Measurements from ENCODE around the gene LPP. TPM values are rescaled to one million over a fixed set of nuclear protein-coding genes. Genes with fewer than 3 reads are reported as not detected.
A peak's percentile ranks its signal among the peaks of the same experiment; 100 is the strongest.

LPP gene
- total RNA-seq, 2 donors from 2014 or later: 1,568 to 1,607 TPM

- Histone ChIP-seq H3K36me3 (no peaks in the 10 kb centered on the region), H3K4me3 (no peak overlapping the region), H3K9me3 (no peaks in the 10 kb centered on the region), H3K27me3 (replicated peaks; ENCODE audit: insufficient read depth) (no peaks in the 10 kb centered on the region), H3K4me1 (ENCODE audit: control insufficient read depth in 1 of 2, low read depth in 2 of 2) (peaks cover 19 to 51% of the 10 kb centered on the region in 2 donors), H3K27ac (no peak overlapping the region)
- ATAC-seq (ENCODE audit: insufficient number of reproducible peaks, low FRiP score, low read depth): no peak
- no peak for TF ChIP-seq CTCF (IDR thresholded peaks at IDR 0.05)
- no peak for DNase-seq (ENCODE audit: low spot score)
These were observed 466.8 kb downstream of the LPP start for GRCh38 chr3:188620752-188621151.

GRCh38 chr3:188624384-188624783 lies 470.4 kb downstream of the LPP start:
- TF ChIP-seq CTCF (IDR thresholded peaks at IDR 0.05): no peak
- Histone ChIP-seq H3K36me3 (no peaks in the 10 kb centered on the region), H3K4me3 (peak overlapping the region; percentile 31), H3K9me3 (no peaks in the 10 kb centered on the region), H3K27ac (peak overlapping the region; percentile 86 to 88), H3K4me1 (ENCODE audit: control insufficient read depth in 1 of 2, low read depth in 2 of 2) (peaks cover 31 to 57% of the 10 kb centered on the region in 2 donors), H3K27me3 (replicated peaks; ENCODE audit: insufficient read depth) (no peaks in the 10 kb centered on the region)
- DNase-seq (ENCODE audit: low spot score) (peak; percentile 41), ATAC-seq (ENCODE audit: insufficient number of reproducible peaks, low FRiP score, low read depth) (peak; percentile 77)

GRCh38 chr3:188624828-188625227 lies 470.9 kb downstream of the LPP start:
- no peak for ATAC-seq (ENCODE audit: insufficient number of reproducible peaks, low FRiP score, low read depth)
- H3K4me1 ChIP-seq (ENCODE audit: control insufficient read depth in 1 of 2, low read depth in 2 of 2): peaks cover 31 to 54% of the 10 kb centered on the region in 2 donors

GRCh38 chr3:188627652-188628051 lies 473.7 kb downstream of the LPP start:
- Histone ChIP-seq H3K27me3 (replicated peaks; ENCODE audit: insufficient read depth) (no peaks in the 10 kb centered on the region), H3K9me3 (no peaks in the 10 kb centered on the region), H3K27ac (peak overlapping the region; percentile 51 to 88), H3K4me1 (ENCODE audit: control insufficient read depth in 1 of 2, low read depth in 2 of 2) (peaks cover 37 to 53% of the 10 kb centered on the region in 2 donors), H3K4me3 (no peak overlapping the region), H3K36me3 (no peaks in the 10 kb centered on the region)
- DNase-seq (ENCODE audit: low spot score) (no peak), ATAC-seq (ENCODE audit: insufficient number of reproducible peaks, low FRiP score, low read depth) (peak; percentile 24)
- no peak for TF ChIP-seq CTCF (IDR thresholded peaks at IDR 0.05)

More at GRCh38 chr3:188624828-188625227, 470.9 kb downstream of the LPP start:
- Histone ChIP-seq H3K36me3 (no peaks in the 10 kb centered on the region), H3K9me3 (no peaks in the 10 kb centered on the region), H3K27ac (peak overlapping the region; percentile 86 to 88), H3K27me3 (replicated peaks; ENCODE audit: insufficient read depth) (no peaks in the 10 kb centered on the region), H3K4me3 (no peak overlapping the region)
- TF ChIP-seq CTCF (IDR thresholded peaks at IDR 0.05): no peak
- DNase-seq (ENCODE audit: low spot score): no peak

GRCh38 chr3:188631291-188632010 lies 477.5 kb downstream of the LPP start:
- no peak overlapping the region for H3K27ac ChIP-seq
- no peak overlapping the region for H3K4me3 ChIP-seq
- DNase-seq (ENCODE audit: low spot score) (no peak), ATAC-seq (ENCODE audit: insufficient number of reproducible peaks, low FRiP score, low read depth) (no peak)
- TF ChIP-seq CTCF (IDR thresholded peaks at IDR 0.05): no peak
- peaks cover 24 to 56% of the 10 kb centered on the region in 2 donors for H3K4me1 ChIP-seq (ENCODE audit: control insufficient read depth in 1 of 2, low read depth in 2 of 2)
- H3K27me3 ChIP-seq (replicated peaks; ENCODE audit: insufficient read depth): no peaks in the 10 kb centered on the region
- no peaks in the 10 kb centered on the region for H3K36me3 ChIP-seq
- no peaks in the 10 kb centered on the region for H3K9me3 ChIP-seq
